ENCODE results near the gene DYRK1A. TPM values are rescaled to one million over a fixed set of nuclear protein-coding genes. Genes with fewer than 3 reads are reported as not detected.

DYRK1A gene
- total RNA-seq, 1 donor from 2014 or later, result 83.5 TPM

GRCh38 chr21:37507716-37508115, 141.1 kb downstream of the DYRK1A start:
- no peak for DNase-seq (ENCODE audit: low spot score, unreplicated experiment)
- Mint-ChIP-seq H3K4me3 (ENCODE audit: low read depth) (no peak overlapping the region), H3K36me3 (ENCODE audit: insufficient read depth) (peaks cover 39% of the 10 kb centered on the region), H3K4me1 (ENCODE audit: low read depth) (no peaks in the 10 kb centered on the region), H3K9me3 (ENCODE audit: low read depth) (peaks cover 3% of the 10 kb centered on the region), H3K27ac (no peak overlapping the region), H3K27me3 (no peaks in the 10 kb centered on the region)
- TF ChIP-seq CTCF (IDR thresholded peaks at IDR 0.05; ENCODE audit: unreplicated experiment), result no peak

- no peak for DNase-seq (ENCODE audit: low spot score, unreplicated experiment)
- H3K27me3 Mint-ChIP-seq, result no peaks in the 10 kb centered on the region
- H3K4me3 Mint-ChIP-seq (ENCODE audit: low read depth), result no peak overlapping the region
- no peaks in the 10 kb centered on the region for H3K9me3 Mint-ChIP-seq (ENCODE audit: low read depth)
- H3K4me1 Mint-ChIP-seq (ENCODE audit: low read depth), result no peaks in the 10 kb centered on the region
- H3K36me3 Mint-ChIP-seq (ENCODE audit: insufficient read depth), result peaks cover 37% of the 10 kb centered on the region
- TF ChIP-seq CTCF (IDR thresholded peaks at IDR 0.05; ENCODE audit: unreplicated experiment), result no peak
- H3K27ac Mint-ChIP-seq, result no peak overlapping the region
Observed at GRCh38 chr21:37508341-37508740, 141.8 kb downstream of the DYRK1A start.

- Mint-ChIP-seq H3K4me3 (ENCODE audit: low read depth) (no peak overlapping the region), H3K27ac (no peak overlapping the region), H3K4me1 (ENCODE audit: low read depth) (peaks cover 7% of the 10 kb centered on the region), H3K36me3 (ENCODE audit: insufficient read depth) (peaks cover 37% of the 10 kb centered on the region), H3K9me3 (ENCODE audit: low read depth) (no peaks in the 10 kb centered on the region), H3K27me3 (no peaks in the 10 kb centered on the region)
- no peak for DNase-seq (ENCODE audit: low spot score, unreplicated experiment)
- no peak for TF ChIP-seq CTCF (IDR thresholded peaks at IDR 0.05; ENCODE audit: unreplicated experiment)
Observed at GRCh38 chr21:37509802-37510393, 143.3 kb downstream of the DYRK1A start.

- no peak for DNase-seq (ENCODE audit: low spot score, unreplicated experiment)
- TF ChIP-seq CTCF (IDR thresholded peaks at IDR 0.05; ENCODE audit: unreplicated experiment), result no peak
- Mint-ChIP-seq H3K4me3 (ENCODE audit: low read depth) (no peak overlapping the region), H3K27ac (peak overlapping the region; percentile 29), H3K27me3 (no peaks in the 10 kb centered on the region), H3K36me3 (ENCODE audit: insufficient read depth) (peaks cover 35% of the 10 kb centered on the region), H3K4me1 (ENCODE audit: low read depth) (peaks cover 7% of the 10 kb centered on the region), H3K9me3 (ENCODE audit: low read depth) (no peaks in the 10 kb centered on the region)
Observed at GRCh38 chr21:37511848-37512247, 145.3 kb downstream of the DYRK1A start.

- no peak for DNase-seq (ENCODE audit: low spot score, unreplicated experiment)
- H3K27me3 Mint-ChIP-seq, result no peaks in the 10 kb centered on the region
- H3K4me3 Mint-ChIP-seq (ENCODE audit: low read depth), result no peak overlapping the region
- peaks cover 49% of the 10 kb centered on the region for H3K36me3 Mint-ChIP-seq (ENCODE audit: insufficient read depth)
- no peak for TF ChIP-seq CTCF (IDR thresholded peaks at IDR 0.05; ENCODE audit: unreplicated experiment)
- no peaks in the 10 kb centered on the region for H3K9me3 Mint-ChIP-seq (ENCODE audit: low read depth)
- no peak overlapping the region for H3K27ac Mint-ChIP-seq
- peaks cover 7% of the 10 kb centered on the region for H3K4me1 Mint-ChIP-seq (ENCODE audit: low read depth)
Observed at GRCh38 chr21:37513383-37513782, 146.8 kb downstream of the DYRK1A start.
